ENCODE data around the gene SMAD7.

DNA sequence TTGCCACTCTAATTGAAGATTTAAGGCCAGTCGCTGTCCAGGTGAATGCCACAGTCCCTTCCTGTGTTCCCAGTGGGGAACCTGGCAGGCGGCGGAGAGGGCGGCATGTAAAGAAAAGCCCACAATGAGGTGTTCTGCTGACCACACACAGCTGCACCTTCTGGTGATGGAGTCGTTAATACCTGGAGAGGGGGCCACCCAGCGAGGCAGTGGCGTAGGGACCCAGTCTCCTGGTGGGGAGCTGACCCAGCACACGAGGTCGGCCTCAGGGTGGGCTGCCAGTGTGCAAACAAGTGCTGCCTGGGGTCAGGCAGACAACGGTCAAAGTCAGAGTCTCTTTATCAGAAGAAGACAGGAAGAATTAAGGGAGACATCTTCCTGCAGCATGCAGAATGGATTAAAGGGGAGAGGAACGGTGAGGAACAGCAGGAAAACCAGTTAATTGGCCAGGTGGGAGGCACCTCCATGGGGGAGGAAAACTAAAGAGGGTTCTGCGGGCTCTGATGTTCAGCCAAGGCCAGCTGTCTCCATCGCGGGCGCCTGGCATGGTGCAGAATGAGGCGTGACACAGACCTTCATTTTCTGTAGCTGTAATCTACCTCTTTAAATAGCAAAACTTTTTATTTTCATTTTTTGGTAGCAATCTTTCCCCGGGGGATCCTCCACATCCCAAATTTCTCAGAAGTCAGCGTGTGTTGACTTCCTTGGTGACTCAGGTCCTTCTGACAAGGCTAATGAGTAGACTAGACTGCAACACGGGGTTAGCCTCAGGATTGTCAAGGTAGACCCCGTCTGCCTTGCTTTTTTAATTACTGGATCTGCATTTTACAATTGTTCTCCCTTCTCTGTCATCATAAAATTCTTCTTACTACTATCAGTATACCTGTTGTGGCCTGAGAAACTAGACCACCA lies 78.3 kb downstream of the SMAD7 start:
- TF ChIP-seq YY1 (IDR thresholded peaks at IDR 0.05; ENCODE audit: insufficient read depth, insufficient read length) (no peak), ZNF274 (IDR thresholded peaks at IDR 0.05; ENCODE audit: low read depth, low read length) (no peak), SUZ12 (IDR thresholded peaks at IDR 0.05; ENCODE audit: extremely low read depth, insufficient read depth, insufficient read length) (no peak)
